MM.1S (cell line): ENCODE results near the gene ALG5.

Source experiments
- CTCF ChIP-seq: fragments of 300-600 bp; sonication (generic); IDR thresholded peaks from 2 replicates; pipeline ENCODE4 v1.5.1; 2016; ENCODE audit warnings: antibody characterized with exemption, low read length, mixed read lengths
- EZH2 ChIP-seq: fragments of 300-600 bp; sonication (generic); optimal IDR thresholded peaks from 2 replicates; pipeline ENCODE3; 2017; ENCODE audit warnings: low read depth, mild to moderate bottlenecking, antibody characterized with exemption, low read length, mixed read lengths
- EZH2phosphoT487 ChIP-seq: fragments of 300-600 bp; sonication (generic); IDR thresholded peaks from 2 replicates; pipeline ENCODE4 v1.6.1; 2018; ENCODE audit warnings: antibody characterized with exemption, low read length

DNA sequence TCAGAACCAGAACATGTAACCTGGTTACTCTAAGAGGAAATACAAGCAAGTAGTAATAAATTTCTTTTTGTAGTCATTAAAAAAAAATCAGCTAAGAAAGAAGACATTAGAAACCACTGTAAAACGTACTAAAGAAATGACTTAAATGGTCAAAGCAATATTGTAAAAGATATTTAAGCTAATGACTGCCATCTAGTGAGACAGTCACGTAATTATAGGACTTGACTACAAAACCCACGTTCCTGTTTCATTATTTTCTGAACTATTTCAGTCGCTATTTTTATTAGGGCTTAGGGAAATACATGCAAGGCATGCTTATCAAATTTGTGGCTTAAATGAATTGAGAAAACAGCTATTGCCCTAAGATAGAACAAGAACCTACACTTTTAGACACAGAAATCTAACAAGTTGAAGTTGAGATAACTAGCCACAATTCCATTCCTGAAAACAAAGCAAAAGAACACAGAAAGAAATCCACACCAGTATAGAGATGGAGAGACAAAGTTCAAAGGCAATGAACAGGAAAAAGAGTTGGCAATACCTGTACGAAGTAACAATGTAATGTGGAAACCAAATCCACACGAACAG lies 17.9 kb downstream of the ALG5 start:
- peak; percentile 28 for TF ChIP-seq CTCF
- TF ChIP-seq EZH2: no peak
- TF ChIP-seq EZH2phosphoT487: no peak
